ENCODE results near the gene HEYL. TPM values are rescaled to one million over a fixed set of nuclear protein-coding genes. Genes with fewer than 3 reads are reported as not detected.
A peak's percentile ranks its signal among the peaks of the same experiment; 100 is the strongest.

HEYL gene
- total RNA-seq, 1 donor from 2014 or later = 1.3 TPM

DNA sequence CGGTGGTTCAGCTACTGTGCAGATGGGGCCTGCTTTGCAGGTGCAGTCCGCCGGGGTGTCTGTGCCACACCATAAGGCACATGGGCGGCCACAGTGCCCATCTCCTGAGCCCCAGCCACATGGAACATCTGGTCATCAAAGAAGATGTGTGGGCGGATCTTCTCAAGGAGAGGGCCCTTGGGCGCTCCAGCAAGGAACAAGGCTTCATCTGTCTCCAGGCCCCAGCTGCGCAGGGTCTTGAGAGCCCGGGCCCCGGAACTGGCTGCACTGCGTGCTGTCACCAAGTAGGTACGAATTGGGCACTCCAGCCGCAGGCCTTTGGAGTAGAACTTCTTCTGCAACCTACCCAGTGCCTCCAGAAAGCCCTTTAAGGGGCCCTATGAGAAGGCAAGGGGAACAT is 19.7 kb upstream of the HEYL start:
- TF ChIP-seq, protein P1, sequence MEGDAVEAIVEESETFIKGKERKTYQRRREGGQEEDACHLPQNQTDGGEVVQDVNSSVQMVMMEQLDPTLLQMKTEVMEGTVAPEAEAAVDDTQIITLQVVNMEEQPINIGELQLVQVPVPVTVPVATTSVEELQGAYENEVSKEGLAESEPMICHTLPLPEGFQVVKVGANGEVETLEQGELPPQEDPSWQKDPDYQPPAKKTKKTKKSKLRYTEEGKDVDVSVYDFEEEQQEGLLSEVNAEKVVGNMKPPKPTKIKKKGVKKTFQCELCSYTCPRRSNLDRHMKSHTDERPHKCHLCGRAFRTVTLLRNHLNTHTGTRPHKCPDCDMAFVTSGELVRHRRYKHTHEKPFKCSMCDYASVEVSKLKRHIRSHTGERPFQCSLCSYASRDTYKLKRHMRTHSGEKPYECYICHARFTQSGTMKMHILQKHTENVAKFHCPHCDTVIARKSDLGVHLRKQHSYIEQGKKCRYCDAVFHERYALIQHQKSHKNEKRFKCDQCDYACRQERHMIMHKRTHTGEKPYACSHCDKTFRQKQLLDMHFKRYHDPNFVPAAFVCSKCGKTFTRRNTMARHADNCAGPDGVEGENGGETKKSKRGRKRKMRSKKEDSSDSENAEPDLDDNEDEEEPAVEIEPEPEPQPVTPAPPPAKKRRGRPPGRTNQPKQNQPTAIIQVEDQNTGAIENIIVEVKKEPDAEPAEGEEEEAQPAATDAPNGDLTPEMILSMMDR (conservative IDR thresholded peaks at IDR 0.05; ENCODE audit: low read depth, low read length) = no peak
- no peak overlapping the region for H3K4me3 ChIP-seq (ENCODE audit: low read depth, low read length)
- no peak for DNase-seq (ENCODE audit: low read depth)

DNA sequence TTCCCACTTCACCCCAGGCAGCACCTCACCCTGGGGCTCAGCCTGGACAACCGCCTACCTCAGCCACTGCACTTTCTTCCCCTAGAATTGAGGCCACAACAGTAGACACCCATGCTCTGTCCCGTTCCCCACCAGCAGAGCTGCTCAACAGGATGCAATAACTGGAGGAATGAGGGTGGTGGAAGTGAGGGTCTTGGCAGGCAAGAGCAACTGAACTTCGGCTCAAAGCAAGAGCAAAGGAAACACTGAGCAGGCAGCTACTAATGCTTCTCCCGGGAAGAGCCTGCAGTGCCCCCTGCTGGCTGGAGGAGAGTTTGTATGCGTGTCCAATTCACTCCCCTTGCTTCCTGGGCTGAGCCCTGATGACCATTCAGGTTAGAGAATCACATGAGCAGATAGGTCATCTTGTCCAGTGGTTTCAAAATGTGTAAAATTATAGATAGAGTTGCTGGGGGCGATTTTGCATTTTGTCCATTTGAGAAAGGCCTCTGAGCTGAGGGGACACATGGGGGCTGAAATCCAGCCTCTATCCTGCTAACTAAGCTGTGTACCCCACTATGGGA is 18.6 kb upstream of the HEYL start:
- H3K4me3 ChIP-seq (ENCODE audit: low read depth, low read length) = no peak overlapping the region
- no peak for DNase-seq (ENCODE audit: low read depth)
- TF ChIP-seq, protein P1 (conservative IDR thresholded peaks at IDR 0.05; ENCODE audit: low read depth, low read length) = peak; percentile 86

DNA sequence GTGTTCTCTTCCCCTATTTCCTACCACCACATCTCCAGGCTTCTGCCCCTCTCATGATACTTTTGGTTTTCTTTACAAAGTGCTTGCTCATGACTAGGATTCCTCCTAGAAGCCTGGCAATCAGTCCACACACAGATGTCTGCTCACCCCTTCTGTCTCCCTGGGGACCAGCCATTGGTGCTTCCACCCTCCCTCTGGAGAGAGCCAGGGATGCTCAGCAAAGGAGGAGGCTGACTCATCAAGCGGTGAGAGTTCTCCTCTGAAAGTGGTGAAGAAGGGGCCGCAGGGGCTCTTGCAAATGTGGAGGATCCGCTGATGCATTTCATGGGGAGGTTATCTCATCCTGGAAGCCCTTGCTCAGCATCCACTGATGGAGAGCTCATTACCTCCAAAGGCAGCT is 18.0 kb upstream of the HEYL start:
- TF ChIP-seq, protein P1 (conservative IDR thresholded peaks at IDR 0.05; ENCODE audit: low read depth, low read length) = no peak
- H3K4me3 ChIP-seq (ENCODE audit: low read depth, low read length) = no peak overlapping the region
- DNase-seq (ENCODE audit: low read depth) = no peak

DNA sequence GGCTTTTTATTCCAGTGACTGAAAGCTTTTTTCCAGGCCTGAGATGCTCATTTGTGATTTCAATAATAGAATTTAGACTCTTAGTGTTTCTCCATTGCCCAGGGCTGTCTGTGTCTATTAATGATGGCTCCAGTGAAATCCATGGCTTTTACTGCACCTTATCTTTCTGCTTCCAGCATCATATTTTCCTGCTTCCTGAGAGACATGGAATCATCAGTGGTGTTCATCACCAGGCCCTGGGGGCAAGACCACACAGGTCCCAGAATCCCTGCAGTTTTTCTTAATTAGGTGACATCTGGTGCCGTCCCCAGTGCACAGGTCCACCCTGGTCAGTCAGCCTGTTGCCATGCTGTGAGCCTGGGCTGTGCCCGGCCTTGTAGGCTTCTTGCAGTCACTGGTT is 16.9 kb upstream of the HEYL start:
- no peak overlapping the region for H3K4me3 ChIP-seq (ENCODE audit: low read depth, low read length)
- TF ChIP-seq, protein P1 (conservative IDR thresholded peaks at IDR 0.05; ENCODE audit: low read depth, low read length) = no peak
- DNase-seq (ENCODE audit: low read depth) = no peak

DNA sequence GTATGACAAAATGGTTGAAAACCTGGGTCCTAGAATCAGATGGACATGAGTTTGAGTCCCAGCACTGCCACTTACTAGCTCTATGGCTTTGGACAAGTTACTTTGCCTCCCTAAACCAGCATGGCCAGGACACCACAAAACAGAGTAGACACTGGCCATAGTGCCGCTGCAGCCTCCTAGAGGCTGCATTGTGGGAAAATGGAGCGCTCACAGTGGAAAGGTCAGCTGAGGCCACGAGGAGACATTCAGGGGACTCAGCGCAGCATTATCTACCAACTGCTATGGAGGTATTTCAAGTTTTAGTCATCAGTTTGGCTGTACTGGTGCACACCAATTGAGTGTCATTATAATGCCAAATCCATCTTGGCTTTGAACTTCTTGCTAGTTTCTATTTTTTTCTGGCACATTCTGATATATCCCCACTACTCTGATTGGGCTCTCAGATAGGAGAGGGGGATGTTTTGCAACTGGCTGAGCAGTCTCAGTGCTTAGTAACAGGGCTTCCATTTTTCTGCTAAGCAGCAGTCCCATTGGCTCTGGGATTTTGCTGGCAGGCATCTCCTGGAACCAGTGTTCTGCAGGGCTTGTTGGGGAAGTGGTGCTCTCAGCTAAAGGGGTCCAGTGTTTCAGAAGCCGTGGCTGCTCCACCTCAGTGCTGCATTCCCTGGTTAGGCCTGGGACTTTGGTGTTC is 16.3 kb upstream of the HEYL start:
- TF ChIP-seq, protein P1 (conservative IDR thresholded peaks at IDR 0.05; ENCODE audit: low read depth, low read length) = no peak
- no peak overlapping the region for H3K4me3 ChIP-seq (ENCODE audit: low read depth, low read length)

DNA sequence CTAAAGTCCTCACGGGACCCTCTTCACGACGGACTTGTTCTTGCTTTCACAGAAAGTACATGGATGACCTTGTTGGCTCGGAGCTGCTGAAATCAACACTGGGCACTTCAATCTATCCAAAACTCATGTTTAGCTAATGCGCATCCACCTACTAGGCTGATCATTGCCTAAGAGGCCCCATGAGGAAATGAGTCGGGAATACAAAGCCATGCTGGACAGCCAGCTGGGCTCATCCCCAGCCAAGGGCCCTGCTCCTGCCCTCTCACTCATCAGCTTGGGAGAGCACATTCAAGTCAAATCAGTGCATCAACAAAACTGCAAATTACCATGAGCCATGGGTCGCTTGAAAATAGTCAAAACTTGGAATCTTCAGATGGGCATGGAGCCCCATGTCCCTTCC is 14.8 kb upstream of the HEYL start:
- DNase-seq (ENCODE audit: low read depth) = no peak
- H3K4me3 ChIP-seq (ENCODE audit: low read depth, low read length) = no peak overlapping the region
- TF ChIP-seq, protein P1 (conservative IDR thresholded peaks at IDR 0.05; ENCODE audit: low read depth, low read length) = no peak

More for the DNA sequence above, 16.3 kb upstream of the HEYL start:
- DNase-seq (ENCODE audit: low read depth) = no peak

DNA sequence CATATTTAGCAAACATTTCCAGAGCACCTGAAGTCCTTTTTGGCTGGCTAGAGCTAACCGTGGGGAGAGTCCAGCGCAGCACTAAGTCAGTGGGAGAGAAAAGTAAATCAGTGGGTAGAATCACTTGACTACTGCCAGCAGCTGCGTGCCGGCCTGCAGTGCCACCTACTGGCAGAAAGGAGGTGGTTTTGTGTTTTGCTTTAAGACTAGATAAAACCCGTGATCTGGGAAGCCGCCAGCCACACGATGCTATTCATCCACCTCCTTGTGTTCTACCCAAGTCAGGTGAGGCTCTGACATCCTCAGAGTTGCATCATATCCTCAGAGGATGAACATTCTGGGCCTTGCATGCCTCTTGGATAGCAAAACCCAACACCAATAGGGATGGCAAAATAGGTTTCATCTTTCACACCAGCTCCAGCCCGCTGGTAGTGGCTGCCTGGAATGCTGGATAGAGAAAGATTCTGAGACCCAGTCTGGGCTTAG is 14.1 kb upstream of the HEYL start:
- no peak for DNase-seq (ENCODE audit: low read depth)
- H3K4me3 ChIP-seq (ENCODE audit: low read depth, low read length) = no peak overlapping the region
- TF ChIP-seq, protein P1 (conservative IDR thresholded peaks at IDR 0.05; ENCODE audit: low read depth, low read length) = peak; percentile 82
